HUES6 (cell line): ENCODE measurements around the gene CPVL.

Experiments used
- H3K27ac ChIP-seq: 2 replicates; pipeline ENCODE4 v1.7.0; 2013; ENCODE audit warnings: low read depth, mild to moderate bottlenecking, low read length, inconsistent platforms
- H3K27me3 ChIP-seq: 2 replicates; pipeline ENCODE4 v1.6.1; 2013; ENCODE audit warnings: low read length; ENCODE audit not compliant: control insufficient read depth, insufficient read depth
- H3K36me3 ChIP-seq: 2 replicates; pipeline ENCODE4 v1.6.1; 2013; ENCODE audit warnings: low read length; ENCODE audit not compliant: control insufficient read depth, insufficient read depth
- H3K4me1 ChIP-seq: 2 replicates; pipeline ENCODE4 v1.6.1; 2013; ENCODE audit warnings: low read length; ENCODE audit not compliant: control insufficient read depth, insufficient read depth
- H3K4me3 ChIP-seq: 2 replicates; pipeline ENCODE4 v1.5.1; 2013; ENCODE audit warnings: low read depth, low read length
- H3K9ac ChIP-seq: one replicate; pipeline ENCODE4 v1.6.1; 2013; ENCODE audit warnings: mild to moderate bottlenecking, low read length
- H3K9me3 ChIP-seq: 2 replicates; pipeline ENCODE4 v1.6.1; 2013; ENCODE audit warnings: low read depth, low read length; ENCODE audit not compliant: control insufficient read depth, insufficient read depth

The CPVL gene

DNA sequence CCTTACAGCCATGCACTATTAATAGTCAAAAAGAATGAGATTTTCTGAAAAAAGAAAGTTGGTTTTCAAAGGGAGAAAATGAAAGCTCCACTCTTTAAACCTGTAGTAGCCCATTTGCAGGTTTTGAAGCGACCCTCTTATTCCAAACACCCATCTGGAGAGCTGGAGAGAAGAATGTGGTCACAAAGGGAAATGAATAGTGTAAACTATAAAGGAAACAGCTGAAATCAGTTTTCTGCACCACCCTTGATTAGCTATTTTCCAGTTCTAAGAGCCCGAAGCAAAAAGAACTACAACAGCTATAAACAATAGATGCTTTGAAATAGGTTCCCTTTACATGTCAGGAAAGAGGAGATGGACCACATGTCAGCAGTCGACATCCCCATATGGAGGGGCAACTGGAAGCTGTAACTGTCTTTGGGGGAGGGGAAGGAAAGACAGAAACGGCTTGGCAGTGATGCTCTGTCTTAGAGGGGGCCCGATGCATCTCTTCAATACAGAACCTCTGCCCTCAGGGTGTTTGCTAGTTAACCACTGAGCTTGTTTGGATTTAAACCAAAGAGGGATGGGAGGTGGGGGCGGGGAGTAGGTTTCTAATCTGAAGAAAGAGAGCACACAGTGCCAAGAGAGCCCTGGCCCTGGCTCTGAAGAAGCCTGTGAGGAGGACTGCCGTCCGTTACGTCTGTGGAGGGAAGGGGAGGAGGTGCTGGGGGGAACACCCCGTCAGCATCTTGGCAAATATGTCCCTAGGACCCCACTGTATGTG is 55.3 kb downstream of the CPVL start:
- H3K27ac ChIP-seq, result no peak overlapping the region

GRCh38 chr7:29090151-29090805 is 56.1 kb downstream of the CPVL start:
- H3K4me3 ChIP-seq, result no peak overlapping the region
- no peaks in the 10 kb centered on the region for H3K27me3 ChIP-seq
- H3K9me3 ChIP-seq, result no peaks in the 10 kb centered on the region

More for the DNA sequence above, 55.3 kb downstream of the CPVL start:
- no peaks in the 10 kb centered on the region for H3K27me3 ChIP-seq
- H3K9ac ChIP-seq, result no peak overlapping the region
- H3K36me3 ChIP-seq, result no peaks in the 10 kb centered on the region
- H3K4me3 ChIP-seq, result no peak overlapping the region
- no peaks in the 10 kb centered on the region for H3K9me3 ChIP-seq
- H3K4me1 ChIP-seq, result peaks cover 13% of the 10 kb centered on the region

DNA sequence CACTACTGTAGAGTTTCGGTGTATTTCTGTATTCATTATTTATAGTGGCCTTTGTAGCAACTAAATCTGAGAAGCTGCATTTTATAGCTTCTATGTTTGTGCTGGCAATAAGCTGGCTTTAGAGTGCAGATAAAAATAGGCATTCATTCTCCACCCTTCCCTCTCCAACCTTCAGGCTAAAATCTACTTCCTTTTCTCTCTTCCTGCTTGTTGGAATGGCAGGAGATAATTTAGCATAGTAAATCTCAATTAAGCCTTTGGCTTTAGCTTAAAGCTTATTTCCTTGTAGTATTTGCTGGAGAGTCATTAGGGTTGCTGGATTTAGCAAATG is 58.5 kb downstream of the CPVL start:
- H3K4me3 ChIP-seq, result no peak overlapping the region
- H3K27me3 ChIP-seq, result no peaks in the 10 kb centered on the region
- H3K27ac ChIP-seq, result no peak overlapping the region
- H3K36me3 ChIP-seq, result no peaks in the 10 kb centered on the region
- peaks cover 13% of the 10 kb centered on the region for H3K4me1 ChIP-seq
- H3K9ac ChIP-seq, result no peak overlapping the region
- no peaks in the 10 kb centered on the region for H3K9me3 ChIP-seq

More at GRCh38 chr7:29090151-29090805, 56.1 kb downstream of the CPVL start:
- Histone ChIP-seq H3K4me1 (peaks cover 13% of the 10 kb centered on the region), H3K27ac (no peak overlapping the region), H3K36me3 (no peaks in the 10 kb centered on the region), H3K9ac (no peak overlapping the region)

DNA sequence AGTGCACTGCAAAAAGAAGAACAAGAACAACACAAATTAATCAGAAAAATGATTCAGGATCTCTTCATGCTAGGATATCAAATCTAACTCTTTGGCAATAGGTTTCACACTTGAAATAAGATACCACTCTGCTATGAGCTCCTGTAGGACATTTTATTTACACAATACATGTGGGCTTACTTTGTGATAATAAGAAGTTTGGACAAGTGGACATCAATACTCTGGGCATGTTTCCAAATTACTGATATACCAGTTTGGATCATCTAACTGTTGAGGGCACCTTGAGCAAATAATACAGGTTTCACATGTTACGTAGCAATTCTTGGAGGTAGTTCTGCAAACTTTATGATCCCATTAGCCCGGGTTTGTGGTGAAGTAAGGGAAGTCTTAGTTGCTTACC is 59.8 kb downstream of the CPVL start:
- no peak overlapping the region for H3K27ac ChIP-seq
- H3K4me1 ChIP-seq, result peaks cover 11% of the 10 kb centered on the region
- H3K36me3 ChIP-seq, result no peaks in the 10 kb centered on the region
- H3K9me3 ChIP-seq, result no peaks in the 10 kb centered on the region
- H3K4me3 ChIP-seq, result no peak overlapping the region
- H3K27me3 ChIP-seq, result no peaks in the 10 kb centered on the region
- no peak overlapping the region for H3K9ac ChIP-seq

- no peaks in the 10 kb centered on the region for H3K9me3 ChIP-seq
- no peaks in the 10 kb centered on the region for H3K36me3 ChIP-seq
- H3K27me3 ChIP-seq, result no peaks in the 10 kb centered on the region
- H3K9ac ChIP-seq, result no peak overlapping the region
- peaks cover 5% of the 10 kb centered on the region for H3K4me1 ChIP-seq
- H3K4me3 ChIP-seq, result no peak overlapping the region
- H3K27ac ChIP-seq, result no peak overlapping the region
These were observed 61.5 kb downstream of the CPVL start for GRCh38 chr7:29084832-29085231.

DNA sequence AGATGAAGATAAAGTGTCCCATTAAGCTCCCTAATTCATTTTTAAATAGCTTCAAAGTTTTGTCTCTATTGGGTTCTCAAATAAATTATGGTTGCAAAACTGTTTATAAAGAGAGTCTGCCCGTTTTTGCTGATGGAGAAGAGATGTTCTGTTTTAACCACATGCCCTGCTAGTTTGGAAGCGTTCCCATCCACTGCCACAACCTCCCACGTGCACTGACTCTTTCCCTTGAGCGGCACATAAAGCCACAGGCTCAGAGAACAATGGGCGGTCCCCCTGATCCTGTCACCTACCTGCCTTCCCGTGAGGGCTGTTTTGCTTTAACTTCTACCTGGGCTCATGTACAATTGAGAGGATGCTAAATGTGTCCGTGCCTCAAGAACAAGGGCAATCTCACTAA is 65.5 kb downstream of the CPVL start:
- Histone ChIP-seq H3K4me1 (peaks cover 4% of the 10 kb centered on the region; the same call in 1 of the 2 replicates), H3K27ac (no peak overlapping the region), H3K36me3 (no peaks in the 10 kb centered on the region), H3K9me3 (no peaks in the 10 kb centered on the region), H3K27me3 (no peaks in the 10 kb centered on the region), H3K4me3 (no peak overlapping the region), H3K9ac (no peak overlapping the region)

DNA sequence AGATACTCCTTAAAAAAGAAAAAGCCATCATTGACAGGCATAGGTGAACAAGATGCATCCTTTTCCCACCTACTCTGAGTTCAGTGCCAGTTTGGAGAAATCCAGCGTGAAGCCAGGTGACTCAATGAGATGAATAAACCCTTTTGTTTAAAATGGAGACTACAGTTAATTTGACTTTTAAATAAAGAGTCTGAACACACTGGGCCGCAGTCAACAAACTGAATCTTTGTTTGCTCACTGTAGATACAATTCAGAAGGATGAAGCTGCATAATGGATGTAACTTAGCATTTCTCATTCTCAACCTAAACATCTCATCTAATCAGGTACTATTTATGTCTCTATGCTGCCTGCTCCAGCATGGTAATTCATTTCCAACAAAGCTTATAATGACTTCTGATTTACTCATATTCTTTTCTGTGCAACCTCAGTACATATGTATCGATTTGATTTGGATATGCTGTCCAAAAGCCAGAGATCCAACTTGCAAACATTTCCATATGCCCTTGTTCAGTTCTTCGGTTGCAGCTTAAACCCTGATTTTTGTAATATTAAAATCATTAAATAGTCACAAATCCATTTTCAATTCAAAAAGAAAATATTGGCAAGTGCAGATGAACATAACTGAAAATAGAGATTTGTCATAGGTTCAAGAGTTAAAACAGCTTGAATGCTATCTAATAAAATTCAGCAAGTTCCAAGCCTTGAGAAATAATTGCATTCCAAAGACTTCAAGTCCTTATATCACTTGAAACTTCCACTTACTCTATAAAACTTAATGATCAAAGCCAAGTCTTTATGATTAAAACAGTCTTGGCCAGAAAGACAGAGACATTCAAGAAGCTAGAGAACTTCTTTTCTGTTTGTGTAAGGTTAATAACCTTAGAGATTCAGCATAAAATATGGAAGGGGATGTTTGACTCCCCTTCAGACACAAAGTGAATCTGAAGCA is 67.8 kb downstream of the CPVL start:
- Histone ChIP-seq H3K27me3 (no peaks in the 10 kb centered on the region), H3K9me3 (no peaks in the 10 kb centered on the region), H3K27ac (no peak overlapping the region), H3K4me3 (no peak overlapping the region), H3K4me1 (peaks cover 4% of the 10 kb centered on the region; the same call in 1 of the 2 replicates), H3K9ac (no peak overlapping the region), H3K36me3 (no peaks in the 10 kb centered on the region)

DNA sequence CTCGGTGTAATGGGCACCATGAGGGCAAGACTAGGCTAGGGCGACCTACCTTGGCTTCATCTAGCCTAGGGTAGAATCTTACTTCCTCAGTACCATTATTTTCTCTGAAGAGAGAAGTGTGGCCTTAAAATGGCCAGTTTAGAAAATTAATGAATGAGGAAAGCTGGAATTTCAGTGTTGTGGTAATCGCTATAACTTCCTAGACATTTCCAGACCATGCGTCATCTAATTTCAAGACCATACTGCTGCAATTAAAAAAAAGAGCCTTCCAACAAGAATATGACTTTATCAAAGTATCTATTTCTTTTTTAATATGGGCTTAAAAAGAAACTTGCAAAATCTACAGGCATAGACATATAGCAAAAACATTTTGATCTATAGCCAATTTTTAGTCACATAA is 68.5 kb downstream of the CPVL start:
- no peaks in the 10 kb centered on the region for H3K36me3 ChIP-seq
- no peaks in the 10 kb centered on the region for H3K27me3 ChIP-seq

DNA sequence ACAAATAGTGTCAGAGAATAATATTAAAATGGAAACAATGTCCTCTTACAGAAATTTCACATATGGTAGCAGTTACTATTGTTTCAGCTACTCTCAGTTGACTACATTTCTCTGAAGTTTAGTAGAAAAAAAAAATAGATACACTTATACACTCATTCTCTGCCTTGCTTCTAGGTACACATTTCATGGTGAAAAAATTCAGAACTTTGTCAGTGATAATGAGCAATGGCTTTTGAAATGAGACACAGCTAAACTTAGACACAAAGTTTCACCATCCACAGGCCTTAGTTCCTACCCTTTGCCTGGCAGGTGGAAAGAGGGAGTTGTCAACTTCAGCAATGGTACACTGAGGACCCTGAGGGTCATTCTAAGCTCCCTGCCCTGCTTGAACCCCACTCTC is 69.2 kb downstream of the CPVL start:
- no peaks in the 10 kb centered on the region for H3K9me3 ChIP-seq
- H3K9ac ChIP-seq, result no peak overlapping the region
- H3K27ac ChIP-seq, result no peak overlapping the region
- no peak overlapping the region for H3K4me3 ChIP-seq
- H3K4me1 ChIP-seq, result peaks cover 4% of the 10 kb centered on the region; the same call in 1 of the 2 replicates
- H3K27me3 ChIP-seq, result no peaks in the 10 kb centered on the region
- no peaks in the 10 kb centered on the region for H3K36me3 ChIP-seq

More for the DNA sequence above, 68.5 kb downstream of the CPVL start:
- Histone ChIP-seq H3K9ac (no peak overlapping the region), H3K27ac (no peak overlapping the region), H3K9me3 (no peaks in the 10 kb centered on the region), H3K4me3 (no peak overlapping the region), H3K4me1 (peaks cover 4% of the 10 kb centered on the region; the same call in 1 of the 2 replicates)

DNA sequence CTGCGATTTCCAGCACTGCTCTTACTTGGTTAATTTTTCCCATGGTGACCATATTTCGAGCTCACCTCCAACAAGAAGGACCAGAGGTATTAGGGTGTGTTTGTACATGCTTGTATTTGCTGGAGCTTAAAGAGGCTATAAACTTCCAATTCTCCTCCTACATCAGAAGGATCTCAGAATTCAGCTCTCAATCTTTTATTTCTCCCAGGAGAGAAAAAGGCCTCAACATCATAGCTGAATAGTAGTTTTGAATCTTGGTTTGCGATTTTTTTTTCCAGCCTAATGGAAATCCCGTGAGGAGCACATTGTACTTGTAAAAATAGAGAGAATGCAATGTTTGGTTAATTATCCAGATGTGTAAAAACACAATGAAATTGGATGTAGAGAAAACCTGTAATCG is 69.7 kb downstream of the CPVL start:
- Histone ChIP-seq H3K4me1 (peaks cover 9% of the 10 kb centered on the region), H3K36me3 (no peaks in the 10 kb centered on the region), H3K9me3 (no peaks in the 10 kb centered on the region), H3K4me3 (no peak overlapping the region), H3K27ac (no peak overlapping the region), H3K9ac (no peak overlapping the region), H3K27me3 (no peaks in the 10 kb centered on the region)
